ENCODE measurements around the gene GPN3. TPM values are rescaled to one million over a fixed set of nuclear protein-coding genes. Genes with fewer than 3 reads are reported as not detected.

The GPN3 gene
- polyA plus RNA-seq, 2 of the 4 experiments (the other 2 are of a cell fraction), result 39.2 to 63.8 TPM

DNA sequence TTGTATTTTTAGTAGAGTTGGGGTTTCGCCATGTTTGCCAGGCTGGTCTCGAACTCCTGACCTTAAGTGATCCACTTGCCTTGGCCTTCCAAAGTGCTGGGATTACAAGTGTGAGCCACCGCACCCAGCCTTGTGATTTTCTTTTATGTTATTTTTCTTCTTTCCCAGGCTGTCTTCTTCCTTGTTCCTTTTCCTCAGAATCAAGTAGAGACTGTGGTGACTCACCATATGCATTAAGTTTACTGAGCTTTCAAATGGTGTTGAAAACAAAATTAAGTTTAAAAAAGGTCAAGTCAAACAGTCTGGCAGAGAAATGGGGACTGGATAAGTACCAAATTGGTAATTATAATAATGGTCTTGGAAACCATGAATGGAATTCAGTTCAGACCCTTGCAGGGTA, 23.6 kb downstream of the GPN3 start:
- DNase-seq (ENCODE audit: low read depth in 1 of 2, low spot score in 1 of 2) (no peak), FAIRE-seq (no peak), ATAC-seq (no peak)
- no peak overlapping the region for H3K4me3 ChIP-seq
- peaks cover 13% of the 10 kb centered on the region; the same call in 1 of the 3 replicates for H3K4me1 ChIP-seq
- 95% methylated on average over 3 of the region's 3 CpGs for WGBS (ENCODE audit: missing lambda C conversion rate)
- H3K9me3 ChIP-seq, result no peaks in the 10 kb centered on the region
- no peak overlapping the region for H3K4me2 ChIP-seq
- CTCF ChIA-PET, result interaction anchor here (1.8 kb wide), 1 partner anchor 13 kb away, joined by 7 read pairs; no protein-coding TSS in a partner anchor
- no peak overlapping the region for H3K27ac ChIP-seq
- no peak for TF ChIP-seq ZFP36 (IDR thresholded peaks at IDR 0.05; ENCODE audit: borderline replicate concordance, partially characterized antibody)
- TF ChIP-seq BCL3 (IDR thresholded peaks at IDR 0.05), result no peak
- TF ChIP-seq, protein P1, sequence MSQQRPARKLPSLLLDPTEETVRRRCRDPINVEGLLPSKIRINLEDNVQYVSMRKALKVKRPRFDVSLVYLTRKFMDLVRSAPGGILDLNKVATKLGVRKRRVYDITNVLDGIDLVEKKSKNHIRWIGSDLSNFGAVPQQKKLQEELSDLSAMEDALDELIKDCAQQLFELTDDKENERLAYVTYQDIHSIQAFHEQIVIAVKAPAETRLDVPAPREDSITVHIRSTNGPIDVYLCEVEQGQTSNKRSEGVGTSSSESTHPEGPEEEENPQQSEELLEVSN (IDR thresholded peaks at IDR 0.05; ENCODE audit: borderline replicate concordance, low read depth), result no peak
- TF ChIP-seq PHF8 (IDR thresholded peaks at IDR 0.05; ENCODE audit: borderline replicate concordance, low read depth), result no peak
- no peak for TF ChIP-seq NFE2L2 (conservative IDR thresholded peaks at IDR 0.05; ENCODE audit: low read length)
- no peak for TF ChIP-seq ZNF302 (CRISPR knock-in tag; IDR thresholded peaks at IDR 0.05)
- no peak for TF ChIP-seq MAFK (IDR thresholded peaks at IDR 0.05; ENCODE audit: partially characterized antibody)
- TF ChIP-seq ATOH8 (CRISPR knock-in tag; IDR thresholded peaks at IDR 0.05; ENCODE audit: low read depth), result no peak
- TF ChIP-seq EHF (CRISPR knock-in tag; IDR thresholded peaks at IDR 0.05), result no peak
- TF ChIP-seq CHD2 (IDR thresholded peaks at IDR 0.05; ENCODE audit: low read length, partially characterized antibody), result no peak
- no peak for TF ChIP-seq HOXB13 (CRISPR knock-in tag; IDR thresholded peaks at IDR 0.05; ENCODE audit: low read depth)
- TF ChIP-seq JUNB (IDR thresholded peaks at IDR 0.05), result no peak
- no peak for TF ChIP-seq RARB (CRISPR knock-in tag; IDR thresholded peaks at IDR 0.05)
- no peak for TF ChIP-seq CBX8 (IDR thresholded peaks at IDR 0.05)
- TF ChIP-seq JUN (IDR thresholded peaks at IDR 0.05), result no peak
- TF ChIP-seq KDM5A (IDR thresholded peaks at IDR 0.05), result no peak
- TF ChIP-seq, protein P2, sequence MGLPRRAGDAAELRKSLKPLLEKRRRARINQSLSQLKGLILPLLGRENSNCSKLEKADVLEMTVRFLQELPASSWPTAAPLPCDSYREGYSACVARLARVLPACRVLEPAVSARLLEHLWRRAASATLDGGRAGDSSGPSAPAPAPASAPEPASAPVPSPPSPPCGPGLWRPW (IDR thresholded peaks at IDR 0.05), result no peak
- TF ChIP-seq CEBPB (IDR thresholded peaks at IDR 0.05), result no peak
- POLR2A ChIA-PET, result no interaction called here

DNA sequence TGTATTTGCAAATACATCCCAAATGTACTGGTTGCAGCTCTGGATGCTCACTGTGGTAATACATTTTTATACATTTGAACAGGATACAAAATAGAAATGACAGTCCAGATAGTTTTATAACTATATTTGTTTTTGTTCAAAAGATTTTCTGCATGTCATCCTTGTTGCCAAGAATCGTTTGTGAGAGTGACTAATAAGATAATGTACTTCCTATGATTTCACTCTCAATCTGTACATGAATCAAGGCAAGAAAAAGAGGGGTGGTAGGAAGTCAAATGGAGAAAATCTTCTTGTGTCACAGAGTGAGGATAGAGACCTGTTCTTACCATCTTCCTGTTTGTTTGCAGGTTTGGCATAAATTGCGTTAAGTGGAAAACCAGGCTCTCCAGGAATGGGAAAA, 31.8 kb downstream of the GPN3 start:
- H3K4me2 ChIP-seq, result no peak overlapping the region
- H3K9me3 ChIP-seq, result no peaks in the 10 kb centered on the region
- CTCF ChIA-PET, result no interaction called here
- WGBS (ENCODE audit: missing lambda C conversion rate), result 53% methylated on average over 2 of the region's 2 CpGs
- no peak for FAIRE-seq
- POLR2A ChIA-PET, result no interaction called here
- DNase-seq (ENCODE audit: low read depth in 1 of 2, low spot score in 1 of 2), result no peak
- TF ChIP-seq ZSCAN20 (CRISPR knock-in tag; IDR thresholded peaks at IDR 0.05) (no peak), NFE2L2 (conservative IDR thresholded peaks at IDR 0.05; ENCODE audit: low read length) (no peak), CHD4 (IDR thresholded peaks at IDR 0.05; ENCODE audit: borderline replicate concordance) (no peak), JUNB (IDR thresholded peaks at IDR 0.05) (no peak), BHLHE40 (IDR thresholded peaks at IDR 0.05; ENCODE audit: low read depth, low read length) (no peak)
- TF ChIP-seq, protein P2 (IDR thresholded peaks at IDR 0.05), result no peak
- TF ChIP-seq, protein P3, sequence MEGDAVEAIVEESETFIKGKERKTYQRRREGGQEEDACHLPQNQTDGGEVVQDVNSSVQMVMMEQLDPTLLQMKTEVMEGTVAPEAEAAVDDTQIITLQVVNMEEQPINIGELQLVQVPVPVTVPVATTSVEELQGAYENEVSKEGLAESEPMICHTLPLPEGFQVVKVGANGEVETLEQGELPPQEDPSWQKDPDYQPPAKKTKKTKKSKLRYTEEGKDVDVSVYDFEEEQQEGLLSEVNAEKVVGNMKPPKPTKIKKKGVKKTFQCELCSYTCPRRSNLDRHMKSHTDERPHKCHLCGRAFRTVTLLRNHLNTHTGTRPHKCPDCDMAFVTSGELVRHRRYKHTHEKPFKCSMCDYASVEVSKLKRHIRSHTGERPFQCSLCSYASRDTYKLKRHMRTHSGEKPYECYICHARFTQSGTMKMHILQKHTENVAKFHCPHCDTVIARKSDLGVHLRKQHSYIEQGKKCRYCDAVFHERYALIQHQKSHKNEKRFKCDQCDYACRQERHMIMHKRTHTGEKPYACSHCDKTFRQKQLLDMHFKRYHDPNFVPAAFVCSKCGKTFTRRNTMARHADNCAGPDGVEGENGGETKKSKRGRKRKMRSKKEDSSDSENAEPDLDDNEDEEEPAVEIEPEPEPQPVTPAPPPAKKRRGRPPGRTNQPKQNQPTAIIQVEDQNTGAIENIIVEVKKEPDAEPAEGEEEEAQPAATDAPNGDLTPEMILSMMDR (IDR thresholded peaks at IDR 0.05), result no peak
- no peak for ATAC-seq
- H3K27ac ChIP-seq, result no peak overlapping the region
- no peak overlapping the region for H3K4me3 ChIP-seq
- H3K4me1 ChIP-seq, result 0 out of 3 replicates have a peak, but pooled peaks cover 3% of the 10 kb centered on the region
